ENCODE results near the gene ZFHX2.

DNA sequence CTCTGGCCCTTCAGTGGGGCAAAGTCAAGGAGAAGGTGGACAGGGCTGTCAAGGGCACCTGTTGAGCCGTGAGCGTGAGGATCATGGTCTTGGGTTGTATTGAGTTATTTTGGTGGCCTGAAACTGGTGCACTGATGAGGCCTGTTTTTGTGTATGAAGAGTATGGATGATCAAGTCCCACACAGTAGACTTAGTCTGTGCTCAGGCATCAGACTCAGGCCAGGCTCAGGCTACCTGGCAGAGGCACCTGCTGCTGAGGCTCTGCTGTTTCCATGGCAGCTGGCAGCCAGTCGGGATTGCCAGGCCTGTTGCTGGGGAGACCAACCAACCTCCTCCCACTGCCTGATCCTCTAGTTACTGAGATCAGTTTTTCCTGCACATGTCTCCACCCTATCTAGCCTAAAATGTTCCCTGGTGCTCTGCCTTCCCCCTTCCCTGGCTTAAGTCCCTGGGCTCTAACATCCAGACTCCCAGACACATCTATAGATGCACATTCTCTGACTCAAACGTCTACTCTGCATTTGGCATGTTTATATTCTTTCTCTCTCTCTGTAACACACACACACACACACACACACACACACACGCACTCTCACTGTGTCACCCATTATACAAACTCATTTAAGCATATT lies 21.9 kb upstream of the ZFHX2 start:
- TF ChIP-seq, protein P1, sequence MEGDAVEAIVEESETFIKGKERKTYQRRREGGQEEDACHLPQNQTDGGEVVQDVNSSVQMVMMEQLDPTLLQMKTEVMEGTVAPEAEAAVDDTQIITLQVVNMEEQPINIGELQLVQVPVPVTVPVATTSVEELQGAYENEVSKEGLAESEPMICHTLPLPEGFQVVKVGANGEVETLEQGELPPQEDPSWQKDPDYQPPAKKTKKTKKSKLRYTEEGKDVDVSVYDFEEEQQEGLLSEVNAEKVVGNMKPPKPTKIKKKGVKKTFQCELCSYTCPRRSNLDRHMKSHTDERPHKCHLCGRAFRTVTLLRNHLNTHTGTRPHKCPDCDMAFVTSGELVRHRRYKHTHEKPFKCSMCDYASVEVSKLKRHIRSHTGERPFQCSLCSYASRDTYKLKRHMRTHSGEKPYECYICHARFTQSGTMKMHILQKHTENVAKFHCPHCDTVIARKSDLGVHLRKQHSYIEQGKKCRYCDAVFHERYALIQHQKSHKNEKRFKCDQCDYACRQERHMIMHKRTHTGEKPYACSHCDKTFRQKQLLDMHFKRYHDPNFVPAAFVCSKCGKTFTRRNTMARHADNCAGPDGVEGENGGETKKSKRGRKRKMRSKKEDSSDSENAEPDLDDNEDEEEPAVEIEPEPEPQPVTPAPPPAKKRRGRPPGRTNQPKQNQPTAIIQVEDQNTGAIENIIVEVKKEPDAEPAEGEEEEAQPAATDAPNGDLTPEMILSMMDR (IDR thresholded peaks at IDR 0.05; ENCODE audit: low read length) = no peak
- TF ChIP-seq EZH2 (optimal IDR thresholded peaks at IDR 0.05; ENCODE audit: low read depth, low read length) = no peak

All from MM.1S (cell line).